K562 (cell line): Measurements from ENCODE around the gene PLTP. TPM values are rescaled to one million over a fixed set of nuclear protein-coding genes. Genes with fewer than 3 reads are reported as not detected.

Experiments
- ATAC-seq: fragments of 200-7000 bp; cut with Tn5 transposase; 3 replicates; pipeline ENCODE4 v1.9.1; 2020; ENCODE audit warnings: moderate library complexity
- BruUV-seq: library from RNA; stranded (reverse); fragments of 400-500 nt; replicated peaks from 2 replicates; lab custom pipeline; 2021; lab: Mats Ljungman, UMichigan
- CTCF ChIA-PET: fragments of 300-600 bp; formaldehyde crosslinking; extraction: SDS; loops from one replicate; lab custom pipeline; 2021; ENCODE audit warnings: low intra/inter-chr PET ratio; lab: Yijun Ruan, JAX
- POLR2A ChIA-PET: fragments of 300-600, 350-650 bp; sonication (Branson Sonifier 250); formaldehyde crosslinking; extraction: SDS; loops from one replicate; lab custom pipeline; 2021; ENCODE audit warnings: antibody characterized with exemption, inconsistent platforms; lab: Yijun Ruan, JAX
- DNase-seq, 4 experiments: peaks; one replicate each; pipeline versions ENCODE4 v3.0.0 to v3.0.0-alpha.2; 2011 to 2018; ENCODE audit warnings: low spot score in 3 of 4, mixed read lengths in 3 of 4; ENCODE audit errors: extremely low read depth in 1 of 4
- FAIRE-seq: peaks from 2 replicates; lab custom pipeline; 2011; peaks lifted over from hg19 to GRCh38; lab: Jason Lieb, UNC
- H2AFZ ChIP-seq: 2 replicates; pipeline ENCODE4 v1.6.0; 2011; ENCODE audit warnings: low read depth, low read length, control low read depth, inconsistent platforms
- H3K27ac ChIP-seq: fragments of 200-600 bp; 3 replicates; pipeline ENCODE4 v1.8.0; 2011; ENCODE audit warnings: low read depth, mild to moderate bottlenecking, control low read depth, inconsistent platforms, low read length, moderate library complexity, mixed read lengths; ENCODE audit errors: extremely low read depth
- H3K27me3 ChIP-seq, 2 experiments: fragments of 300-600 bp in 1 of 2; 2 replicates in 1 of 2; 3 replicates in 1 of 2; pipeline versions ENCODE4 v1.6.0 to v1.8.0; 2011; ENCODE audit warnings: inconsistent platforms in 2 of 2, low read length in 2 of 2, mild to moderate bottlenecking in 1 of 2, mixed read lengths in 1 of 2, moderate library complexity in 1 of 2; ENCODE audit not compliant: control insufficient read depth in 2 of 2, insufficient read depth in 2 of 2
- H3K36me3 ChIP-seq: fragments of 300-600 bp; 3 replicates; pipeline ENCODE4 v1.8.0; 2011; ENCODE audit warnings: mild to moderate bottlenecking, low read length, inconsistent platforms; ENCODE audit not compliant: control insufficient read depth, insufficient read depth
- H3K4me1 ChIP-seq, 2 experiments: fragments of 200-600 bp in 1 of 2; replicated peaks in 1 of 2; 2 replicates in 1 of 2; 3 replicates in 1 of 2; pipeline versions ENCODE4 v1.5.1 to v1.8.0; 2011; ENCODE audit warnings: inconsistent platforms in 2 of 2, low read length in 2 of 2, mild to moderate bottlenecking in 1 of 2, mixed read lengths in 1 of 2, moderate library complexity in 1 of 2; ENCODE audit not compliant: control insufficient read depth in 2 of 2, insufficient read depth in 2 of 2
- H3K4me2 ChIP-seq: 2 replicates; pipeline ENCODE4 v1.6.1; 2011; ENCODE audit warnings: low read length, control low read depth, inconsistent platforms, mixed read lengths; ENCODE audit not compliant: insufficient read depth
- H3K4me3 ChIP-seq: fragments of 200-600 bp; sonication (generic), shearing (Covaris generic); 2 replicates; pipeline ENCODE4 v1.5.1; 2016; ENCODE audit warnings: control low read depth, inconsistent platforms
- H3K79me2 ChIP-seq: fragments of 200-600 bp; 3 replicates; pipeline ENCODE4 v1.8.0; 2011; ENCODE audit warnings: low read length, inconsistent platforms; ENCODE audit not compliant: control insufficient read depth, insufficient read depth
- H3K9ac ChIP-seq, 2 experiments: 2 replicates each; pipeline versions ENCODE4 v1.6.0 to v1.6.1; 2011; ENCODE audit warnings: low read depth in 2 of 2, low read length in 2 of 2, control low read depth in 1 of 2, inconsistent platforms in 1 of 2, mild to moderate bottlenecking in 1 of 2, mixed read lengths in 1 of 2; ENCODE audit not compliant: insufficient read depth in 1 of 2
- H3K9me1 ChIP-seq: one replicate; pipeline ENCODE4 v1.6.0; 2011; ENCODE audit warnings: inconsistent platforms, mild to moderate bottlenecking, low read length, moderate library complexity; ENCODE audit not compliant: control insufficient read depth, insufficient read depth
- H3K9me3 ChIP-seq: replicated peaks from 2 replicates; pipeline ENCODE4 v1.5.1; 2011; ENCODE audit warnings: low read depth, low read length, inconsistent platforms; ENCODE audit not compliant: control insufficient read depth, insufficient read depth
- H4K20me1 ChIP-seq: replicated peaks from 2 replicates; pipeline ENCODE4 v1.6.1; 2011; ENCODE audit warnings: low read length, inconsistent platforms, mixed read lengths; ENCODE audit not compliant: control insufficient read depth, insufficient read depth
- ATF3 ChIP-seq, 2 experiments: fragments of 450-650 bp in 1 of 2; sonication (generic) in 1 of 2; formaldehyde crosslinking in 1 of 2; IDR thresholded peaks in 1 of 2; conservative IDR thresholded peaks in 1 of 2; 2 replicates each; pipeline versions ENCODE4 v1.6.1 to v1.8.1; 2016 to 2023; ENCODE audit warnings: mild to moderate bottlenecking in 2 of 2, moderate library complexity in 2 of 2, inconsistent platforms in 1 of 2, missing genetic modification reagents in 1 of 2
- POLR2AphosphoS5 ChIP-seq: IDR thresholded peaks from 2 replicates; pipeline ENCODE4 v1.6.1; 2011; ENCODE audit warnings: mild to moderate bottlenecking, low read depth, low read length, moderate library complexity; ENCODE audit not compliant: control insufficient read depth, insufficient read depth
- POLR2G ChIP-seq: fragments of 200-400 bp; formaldehyde crosslinking; IDR thresholded peaks from 2 replicates; pipeline ENCODE4 v1.6.1; 2017; ENCODE audit warnings: low read depth, mild to moderate bottlenecking, antibody characterized with exemption, low read length, moderate library complexity
- RBFOX2 ChIP-seq: fragments of 200-400 bp; formaldehyde crosslinking; IDR thresholded peaks from 2 replicates; pipeline ENCODE4 v1.6.1; 2017; ENCODE audit warnings: low read depth, mild to moderate bottlenecking, low read length, moderate library complexity
- RBM22 ChIP-seq: fragments of 200-400 bp; formaldehyde crosslinking; IDR thresholded peaks from 2 replicates; pipeline ENCODE4 v1.6.1; 2018; ENCODE audit warnings: low read length, low read depth; ENCODE audit not compliant: poor library complexity, severe bottlenecking
- REST ChIP-seq, 2 experiments: fragments of 450-650 bp; formaldehyde crosslinking in 1 of 2; IDR thresholded peaks; 2 replicates each; pipeline versions ENCODE4 v1.4.0 to v1.6.1; 2014 to 2020; ENCODE audit warnings: mild to moderate bottlenecking in 2 of 2, borderline replicate concordance in 1 of 2, low read depth in 1 of 2
- STAG1 ChIP-seq: sonication (generic); formaldehyde crosslinking; IDR thresholded peaks from 2 replicates; pipeline ENCODE4 v1.5.0; 2020; ENCODE audit warnings: missing genetic modification reagents, borderline replicate concordance
- WGBS: fragments of 100-300 bp; shearing (Covaris generic); methylation state at CpG from one replicate; pipeline ENCODE4 v1.1.6; 2016; ENCODE audit warnings: low coverage, mixed read lengths; ENCODE audit not compliant: insufficient coverage; ENCODE audit errors: missing lambda C conversion rate; 5-methylcytosine and 5-hydroxymethylcytosine counted together
- in situ Hi-C: fragments of 300-500 bp; cut with MboI; formaldehyde crosslinking; loops from 4 replicates; pipeline ENCODE4 v1.15.0; 2018; ENCODE audit warnings: inconsistent platforms, mixed read lengths
- intact Hi-C: fragments of 100-400 bp; cut with micrococcal nuclease; formaldehyde crosslinking; loops from 2 replicates; pipeline ENCODE4 v1.14.2; 2022
- polyA plus RNA-seq, 8 experiments: library from polyadenylated mRNA; depleted of rRNA in 4 of 8; stranded (reverse) in 5 of 8; unstranded in 3 of 8; fragments of >200 nt; fragmentation: Nextera tagmentation in 2 of 8; fragmentation: Illumina TruSeq in 1 of 8; extraction: Ambion mirVana in 2 of 8; extraction: Trizol in 1 of 8; gene quantifications; 2 replicates each; pipeline versions ENCODE4 v1.2.1 to v1.2.3, GENCODE V29; 2011 to 2014; ENCODE audit warnings: inconsistent platforms in 1 of 8, missing spikeins in 1 of 8
- total RNA-seq, 7 experiments: library from RNA; depleted of rRNA in 6 of 7; stranded (reverse); fragments of >200 nt in 6 of 7; fragmentation: Illumina TruSeq in 2 of 7; extraction: Trizol in 2 of 7; gene quantifications; 2 replicates each; pipeline versions ENCODE4 v1.2.1 to v1.2.3, GENCODE V29; 2011 to 2021; ENCODE audit warnings: low replicate concordance in 1 of 7

The PLTP gene
- total and polyA plus RNA-seq, 9 of the 15 experiments (the other 6 are each of a cell fraction or from before 2014, with no cell fraction given) = 2.8 to 29.3 (median 17.6) TPM

- Histone ChIP-seq H3K27me3 (no peaks in the 10 kb centered on the region), H3K4me1 (peaks cover 13 to 41% of the 10 kb centered on the region in 2 experiments), H3K9me1 (peaks cover 8% of the 10 kb centered on the region), H4K20me1 (peaks cover 13% of the 10 kb centered on the region; the same call in 1 of the 2 replicates), H3K4me3 (no peak overlapping the region), H3K9me3 (no peaks in the 10 kb centered on the region), H3K4me2 (no peak overlapping the region), H3K27ac (no peak overlapping the region), H3K9ac (peak overlapping the region in 1 of 2 experiments; percentile 38; a peak in 2 of 4 replicates), H3K79me2 (no peaks in the 10 kb centered on the region), H3K36me3 (peaks cover 92% of the 10 kb centered on the region), H2AFZ (no peak overlapping the region)
- no TSS peak for BruUV-seq
- ChIA-PET CTCF (no interaction called here), POLR2A (interaction anchor here (0.6 to 3.7 kb wide), 9 partner anchors 8 to 152 kb away, joined by 3 to 20 read pairs (median 4); partner anchors contain the start of gene PCIF1)
- no peak for DNase-seq
- peak; percentile 4; the same call in 1 of the 3 replicates for ATAC-seq
- in situ Hi-C loops = no loop called here
- no peak for FAIRE-seq
- WGBS = 86% methylated on average over 8 of the region's 10 CpGs
- TF ChIP-seq RBFOX2 = peak; percentile 55; the same call in 1 of the 2 replicates
- TF ChIP-seq POLR2G = peak; percentile 58; the same call in 1 of the 2 replicates
- peak; percentile 8; the same call in 1 of the 2 replicates for TF ChIP-seq ATF3 (IDR thresholded peaks at IDR 0.05)
- TF ChIP-seq ATF3 (CRISPR knock-in tag; conservative IDR thresholded peaks at IDR 0.05) = no peak
- TF ChIP-seq POLR2AphosphoS5 = 0 out of 2 replicates have a peak, but pooled peaks have one; percentile 1
- no peak for TF ChIP-seq REST (IDR thresholded peaks at IDR 0.05; ENCODE audit: borderline replicate concordance)
- no peak for TF ChIP-seq REST (CRISPR knock-in tag; IDR thresholded peaks at IDR 0.05; ENCODE audit: low read depth)
- no peak for TF ChIP-seq STAG1
- TF ChIP-seq RBM22 = peak; percentile 40
- intact Hi-C loops = no loop called here
Measured at GRCh38 chr20:45948742-45949541, 37.0 kb upstream of the PLTP start.
